OCI-LY7 (cell line): ENCODE data around the gene CELSR3. TPM values are rescaled to one million over a fixed set of nuclear protein-coding genes. Genes with fewer than 3 reads are reported as not detected.

Experiments used
- BruUV-seq: library from RNA; stranded (reverse); fragments of 400-500 nt; replicated peaks from 2 replicates; lab custom pipeline; 2021; lab: Mats Ljungman, UMichigan
- CTCF ChIA-PET: fragments of 300-600 bp; sonication (Branson Sonifier 250); formaldehyde crosslinking; loops from one replicate; lab custom pipeline; 2022; ENCODE audit warnings: antibody characterized with exemption; ENCODE audit not compliant: unreplicated experiment; lab: Charles Lee
- POLR2A ChIA-PET: fragments of 300-600 bp; sonication (Branson Sonifier 250); formaldehyde crosslinking; loops from one replicate; lab custom pipeline; 2022; ENCODE audit warnings: antibody characterized with exemption; lab: Charles Lee
- DNase-seq: peaks from one replicate; pipeline ENCODE4 v3.0.0-alpha.2; 2015; ENCODE audit warnings: low spot score
- H2AFZ ChIP-seq: fragments of 200-600 bp; sonication (generic), shearing (Covaris generic); 2 replicates; pipeline ENCODE4 v1.6.1; 2014; ENCODE audit warnings: mild to moderate bottlenecking, antibody characterized with exemption, low read length, moderate library complexity
- H3K27ac ChIP-seq: fragments of 200-600 bp; sonication (generic); 2 replicates; pipeline ENCODE4 v1.5.1; 2014; ENCODE audit warnings: mixed run types, low read depth, mild to moderate bottlenecking, moderate library complexity, low read length, inconsistent platforms; ENCODE audit not compliant: poor library complexity, severe bottlenecking
- H3K36me3 ChIP-seq: fragments of 200-600 bp; sonication (generic); 2 replicates; pipeline ENCODE4 v1.6.1; 2014; ENCODE audit warnings: mild to moderate bottlenecking, antibody characterized with exemption, low read length, moderate library complexity, mixed read lengths; ENCODE audit not compliant: insufficient read depth
- H3K4me1 ChIP-seq: fragments of 200-600 bp; sonication (generic); 2 replicates; pipeline ENCODE4 v1.5.1; 2014; ENCODE audit warnings: mild to moderate bottlenecking, low read length; ENCODE audit not compliant: insufficient read depth, poor library complexity, severe bottlenecking
- H3K4me2 ChIP-seq: fragments of 200-600 bp; sonication (generic); 2 replicates; pipeline ENCODE4 v1.6.1; 2014; ENCODE audit warnings: mild to moderate bottlenecking, low read length
- H3K4me3 ChIP-seq: fragments of 200-600 bp; sonication (generic); 2 replicates; pipeline ENCODE4 v1.5.1; 2014; ENCODE audit warnings: mild to moderate bottlenecking, low read depth, low read length; ENCODE audit not compliant: poor library complexity, severe bottlenecking
- H3K79me2 ChIP-seq: fragments of 200-600 bp; sonication (generic); 2 replicates; pipeline ENCODE4 v1.6.1; 2016; ENCODE audit warnings: low read depth, mild to moderate bottlenecking, low read length, moderate library complexity, mixed read lengths; ENCODE audit not compliant: insufficient read depth
- H3K9me2 ChIP-seq: fragments of 200-600 bp; sonication (generic); 2 replicates; pipeline ENCODE4 v1.6.1; 2016; ENCODE audit warnings: mild to moderate bottlenecking, low read length, mixed read lengths; ENCODE audit not compliant: insufficient read depth
- H3K9me3 ChIP-seq: fragments of 200-600 bp; sonication (generic); 2 replicates; pipeline ENCODE4 v1.6.1; 2014; ENCODE audit warnings: mild to moderate bottlenecking, mixed run types, low read length, mixed read lengths
- H4K20me1 ChIP-seq: fragments of 200-600 bp; sonication (generic); 2 replicates; pipeline ENCODE4 v1.6.1; 2014; ENCODE audit warnings: mild to moderate bottlenecking, antibody characterized with exemption, low read length, moderate library complexity, mixed read lengths; ENCODE audit not compliant: insufficient read depth
- CTCF ChIP-seq: fragments of 200-600 bp; sonication (generic); conservative IDR thresholded peaks from 2 replicates; pipeline ENCODE4 v1.5.1; 2014; ENCODE audit warnings: mild to moderate bottlenecking, antibody characterized with exemption, low read length, moderate library complexity, mixed read lengths
- EZH2phosphoT487 ChIP-seq: fragments of 200-600 bp; sonication (generic); IDR thresholded peaks from 2 replicates; pipeline ENCODE4 v1.6.1; 2018; ENCODE audit warnings: low read depth, borderline replicate concordance, mild to moderate bottlenecking, mixed run types, antibody characterized with exemption, low read length, moderate library complexity, mixed read lengths
- intact Hi-C: fragments of 100-400 bp; cut with micrococcal nuclease; formaldehyde crosslinking; loops from one replicate; pipeline ENCODE4 v1.10.0; 2022; ENCODE audit not compliant: unreplicated experiment
- total RNA-seq, 2 experiments: library from RNA; depleted of rRNA in 1 of 2; stranded (reverse); fragments of >200 nt in 1 of 2; shearing (Covaris generic) in 1 of 2; gene quantifications; 2 replicates each; pipeline ENCODE4 v1.2.3, GENCODE V29; 2014 to 2022

The CELSR3 gene
- total RNA-seq, 2 experiments from 2014 or later, result 3.0 to 9.1 TPM

GRCh38 chr3:48700731-48701405 lies 38.2 kb upstream of the CELSR3 start:
- no peak for DNase-seq
- TF ChIP-seq CTCF (no peak), EZH2phosphoT487 (no peak)
- Histone ChIP-seq H3K27ac (no peak overlapping the region), H3K4me1 (no peaks in the 10 kb centered on the region), H3K4me3 (no peak overlapping the region), H3K4me2 (no peak overlapping the region), H3K79me2 (peaks cover 90% of the 10 kb centered on the region), H3K9me3 (no peaks in the 10 kb centered on the region), H2AFZ (no peak overlapping the region), H3K36me3 (peaks cover 80% of the 10 kb centered on the region), H3K9me2 (no peaks in the 10 kb centered on the region), H4K20me1 (peaks cover 4% of the 10 kb centered on the region; the same call in 1 of the 2 replicates)
- CTCF ChIA-PET, result no interaction called here
- POLR2A ChIA-PET, result interaction anchor here (0.7 kb wide), 1 partner anchor 25 kb away, joined by 6 read pairs; no protein-coding TSS in a partner anchor
- intact Hi-C loops, result no loop called here
- no TSS peak for BruUV-seq

- Histone ChIP-seq H4K20me1 (peaks cover 4% of the 10 kb centered on the region; the same call in 1 of the 2 replicates), H2AFZ (no peak overlapping the region), H3K9me3 (no peaks in the 10 kb centered on the region), H3K4me2 (no peak overlapping the region), H3K27ac (no peak overlapping the region), H3K9me2 (no peaks in the 10 kb centered on the region), H3K4me3 (no peak overlapping the region), H3K79me2 (peaks cover 75% of the 10 kb centered on the region), H3K4me1 (no peaks in the 10 kb centered on the region), H3K36me3 (peaks cover 81% of the 10 kb centered on the region)
- intact Hi-C loops, result no loop called here
- TF ChIP-seq CTCF (no peak), EZH2phosphoT487 (no peak)
- no peak for DNase-seq
- BruUV-seq, result no TSS peak
- ChIA-PET CTCF (interaction anchor here (0.7 kb wide), 1 partner anchor 249 kb away, joined by 3 read pairs; no protein-coding TSS in a partner anchor), POLR2A (interaction anchor here (0.6 kb wide), 1 partner anchor 240 kb away, joined by 3 read pairs; no protein-coding TSS in a partner anchor)
Measured at GRCh38 chr3:48698891-48699290, 36.2 kb upstream of the CELSR3 start.

- peaks cover 4% of the 10 kb centered on the region; the same call in 1 of the 2 replicates for H4K20me1 ChIP-seq
- TF ChIP-seq CTCF (peak; percentile 46), EZH2phosphoT487 (no peak)
- peaks cover 87% of the 10 kb centered on the region for H3K36me3 ChIP-seq
Measured at GRCh38 chr3:48697952-48698351, 35.3 kb upstream of the CELSR3 start.

More at GRCh38 chr3:48697952-48698351, 35.3 kb upstream of the CELSR3 start:
- Histone ChIP-seq H3K9me3 (no peaks in the 10 kb centered on the region), H3K4me1 (no peaks in the 10 kb centered on the region), H3K79me2 (peaks cover 65% of the 10 kb centered on the region), H3K9me2 (no peaks in the 10 kb centered on the region), H3K4me3 (no peak overlapping the region), H2AFZ (no peak overlapping the region), H3K4me2 (no peak overlapping the region), H3K27ac (no peak overlapping the region)
- no peak for DNase-seq
- CTCF ChIA-PET, result no interaction called here
- POLR2A ChIA-PET, result interaction anchor here (1.0 kb wide), 1 partner anchor 10 kb away, joined by 3 read pairs; no protein-coding TSS in a partner anchor
- intact Hi-C loops, result no loop called here
- no TSS peak for BruUV-seq
